Caco-2 (cell line): ENCODE measurements around the gene IQGAP2. TPM values are rescaled to one million over a fixed set of nuclear protein-coding genes. Genes with fewer than 3 reads are reported as not detected.

Experiments
- BruUV-seq: library from RNA; stranded (reverse); fragments of 400-500 nt; replicated peaks from 2 replicates; lab custom pipeline; 2021; lab: Mats Ljungman, UMichigan
- CTCF ChIA-PET: fragments of 300-600 bp; sonication (Branson Sonifier 250); formaldehyde crosslinking; loops from one replicate; lab custom pipeline; 2022; ENCODE audit warnings: antibody characterized with exemption; lab: Charles Lee
- POLR2A ChIA-PET: fragments of 300-600 bp; sonication (Branson Sonifier 250); formaldehyde crosslinking; loops from one replicate; lab custom pipeline; 2022; ENCODE audit warnings: antibody characterized with exemption; lab: Charles Lee
- DNase-seq, 2 experiments: peaks; one replicate each; pipeline versions ENCODE4 v3.0.0 to v3.0.0-alpha.2; 2020 to 2022
- H3K27me3 ChIP-seq: replicated peaks from 2 replicates; pipeline ENCODE4 v1.6.0; 2011; ENCODE audit warnings: low read length; ENCODE audit not compliant: control insufficient read depth, insufficient read depth
- H3K36me3 ChIP-seq: 2 replicates; pipeline ENCODE4 v1.5.1; 2011; ENCODE audit warnings: low read length; ENCODE audit not compliant: control insufficient read depth, insufficient read depth
- H3K4me1 ChIP-seq: fragments of 250-450 bp; sonication (Bioruptor Pico); 2 replicates; pipeline ENCODE4 v1.5.1; 2020; ENCODE audit warnings: mild to moderate bottlenecking
- H3K4me3 ChIP-seq: 2 replicates; pipeline ENCODE4 v1.5.1; 2011; ENCODE audit warnings: low read depth, mild to moderate bottlenecking, control low read depth, low read length
- H3K9me3 ChIP-seq: fragments of 250-450 bp; sonication (Bioruptor Pico); 2 replicates; pipeline ENCODE4 v1.5.1; 2020; ENCODE audit warnings: mild to moderate bottlenecking, moderate library complexity
- H3K27ac Mint-ChIP-seq: one replicate; pipeline ENCODE4 v1.8.0; 2022; ENCODE audit warnings: mixed read lengths; ENCODE audit not compliant: unreplicated experiment
- H3K27me3 Mint-ChIP-seq: one replicate; pipeline ENCODE4 v1.8.0; 2022; ENCODE audit warnings: mixed read lengths; ENCODE audit not compliant: insufficient read depth, unreplicated experiment
- H3K36me3 Mint-ChIP-seq: one replicate; pipeline ENCODE4 v1.8.0; 2022; ENCODE audit warnings: mild to moderate bottlenecking, mixed read lengths; ENCODE audit not compliant: insufficient read depth, unreplicated experiment
- H3K4me1 Mint-ChIP-seq: one replicate; pipeline ENCODE4 v1.8.0; 2022; ENCODE audit warnings: low read depth, mixed read lengths; ENCODE audit not compliant: unreplicated experiment
- H3K4me3 Mint-ChIP-seq: one replicate; pipeline ENCODE4 v1.8.0; 2022; ENCODE audit warnings: mild to moderate bottlenecking, moderate library complexity, mixed read lengths; ENCODE audit not compliant: unreplicated experiment
- H3K9me3 Mint-ChIP-seq: one replicate; pipeline ENCODE4 v1.8.0; 2022; ENCODE audit warnings: mixed read lengths; ENCODE audit not compliant: unreplicated experiment
- CTCF ChIP-seq, 2 experiments: fragments of 200-600 bp in 1 of 2; IDR thresholded peaks; 1 replicate in 1 of 2; 2 replicates in 1 of 2; pipeline versions ENCODE4 v1.5.1 to v1.8.0; 2011 to 2022; ENCODE audit warnings: antibody characterized with exemption in 1 of 2, control low read depth in 1 of 2, inconsistent platforms in 1 of 2, low read depth in 1 of 2, low read length in 1 of 2, mild to moderate bottlenecking in 1 of 2, moderate library complexity in 1 of 2; ENCODE audit not compliant: insufficient read depth in 1 of 2, severe bottlenecking in 1 of 2, unreplicated experiment in 1 of 2
- intact Hi-C: fragments of 100-400 bp; cut with micrococcal nuclease; formaldehyde crosslinking; loops from one replicate; pipeline ENCODE4 v1.10.0; 2022; ENCODE audit not compliant: unreplicated experiment
- total RNA-seq: library from RNA; stranded (reverse); gene quantifications from 2 replicates; pipeline ENCODE4 v1.2.3, GENCODE V29; 2022

IQGAP2 gene
- total RNA-seq, 1 experiment from 2014 or later = 89.4 TPM

GRCh38 chr5:76483881-76484280, 80.8 kb downstream of the IQGAP2 start:
- Histone ChIP-seq H3K4me3 (no peak overlapping the region), H3K27me3 (no peaks in the 10 kb centered on the region), H3K36me3 (no peaks in the 10 kb centered on the region), H3K9me3 (no peaks in the 10 kb centered on the region; the same call in 1 of the 2 replicates), H3K4me1 (peaks cover 49% of the 10 kb centered on the region)
- TF ChIP-seq CTCF (IDR thresholded peaks at IDR 0.05; ENCODE audit: insufficient read depth in 1 of 2, low read depth in 1 of 2, low read length in 1 of 2, severe bottlenecking in 1 of 2, unreplicated experiment in 1 of 2) = no peak
- H3K27me3 Mint-ChIP-seq = no peaks in the 10 kb centered on the region
- H3K27ac Mint-ChIP-seq = peak overlapping the region; percentile 36
- CTCF ChIA-PET = interaction anchor here (0.6 to 1.0 kb wide), 8 partner anchors 31 to 245 kb away, joined by 3 to 6 read pairs (median 3); partner anchors contain the start of gene IQGAP2
- BruUV-seq = no TSS peak
- POLR2A ChIA-PET = interaction anchor here (0.7 kb wide), 1 partner anchor 58 kb away, joined by 3 read pairs; no protein-coding TSS in a partner anchor
- peak in 1 of 2 experiments; percentile 39 for DNase-seq
- H3K36me3 Mint-ChIP-seq = peaks cover 19% of the 10 kb centered on the region
- intact Hi-C loops = loop anchor here (1.0 to 5.0 kb wide), 2 partner anchors 60 to 82 kb away; partner anchors contain the start of gene IQGAP2
- no peaks in the 10 kb centered on the region for H3K9me3 Mint-ChIP-seq
- no peak overlapping the region for H3K4me3 Mint-ChIP-seq
- peaks cover 30% of the 10 kb centered on the region for H3K4me1 Mint-ChIP-seq

GRCh38 chr5:76485511-76485910, 82.4 kb downstream of the IQGAP2 start:
- intact Hi-C loops = no loop called here
- Mint-ChIP-seq H3K4me3 (no peak overlapping the region), H3K36me3 (peaks cover 15% of the 10 kb centered on the region), H3K9me3 (no peaks in the 10 kb centered on the region), H3K4me1 (peaks cover 21% of the 10 kb centered on the region), H3K27me3 (no peaks in the 10 kb centered on the region), H3K27ac (no peak overlapping the region)
- DNase-seq = no peak
- POLR2A ChIA-PET = no interaction called here
- no peak for TF ChIP-seq CTCF (IDR thresholded peaks at IDR 0.05; ENCODE audit: insufficient read depth in 1 of 2, low read depth in 1 of 2, low read length in 1 of 2, severe bottlenecking in 1 of 2, unreplicated experiment in 1 of 2)
- H3K27me3 ChIP-seq = no peaks in the 10 kb centered on the region
- H3K36me3 ChIP-seq = no peaks in the 10 kb centered on the region
- H3K4me3 ChIP-seq = no peak overlapping the region
- no TSS peak for BruUV-seq
- H3K4me1 ChIP-seq = peaks cover 36% of the 10 kb centered on the region
- no peaks in the 10 kb centered on the region; the same call in 1 of the 2 replicates for H3K9me3 ChIP-seq
- CTCF ChIA-PET = interaction anchor here (0.6 kb wide), 1 partner anchor 22 kb away, joined by 3 read pairs; no protein-coding TSS in a partner anchor

- no TSS peak for BruUV-seq
- no peaks in the 10 kb centered on the region for H3K9me3 Mint-ChIP-seq
- intact Hi-C loops = no loop called here
These were observed 84.3 kb downstream of the IQGAP2 start for GRCh38 chr5:76487386-76487785.

More at GRCh38 chr5:76487386-76487785, 84.3 kb downstream of the IQGAP2 start:
- Histone ChIP-seq H3K9me3 (no peaks in the 10 kb centered on the region; the same call in 1 of the 2 replicates), H3K27me3 (no peaks in the 10 kb centered on the region), H3K4me3 (no peak overlapping the region), H3K36me3 (no peaks in the 10 kb centered on the region), H3K4me1 (peaks cover 47% of the 10 kb centered on the region)
- H3K4me3 Mint-ChIP-seq = no peak overlapping the region
- H3K4me1 Mint-ChIP-seq = peaks cover 37% of the 10 kb centered on the region
- POLR2A ChIA-PET = no interaction called here
- H3K27me3 Mint-ChIP-seq = no peaks in the 10 kb centered on the region
- no peak overlapping the region for H3K27ac Mint-ChIP-seq
- CTCF ChIA-PET = no interaction called here
- H3K36me3 Mint-ChIP-seq = peaks cover 21% of the 10 kb centered on the region
- TF ChIP-seq CTCF (IDR thresholded peaks at IDR 0.05; ENCODE audit: insufficient read depth in 1 of 2, low read depth in 1 of 2, low read length in 1 of 2, severe bottlenecking in 1 of 2, unreplicated experiment in 1 of 2) = no peak
- no peak for DNase-seq
